ENCODE results near the gene FAM107B.

FAM107B gene

GRCh38 chr10:14618674-14619073 is 156.0 kb downstream of the FAM107B start:
- no peak for DNase-seq

- DNase-seq = no peak
Measured at GRCh38 chr10:14617852-14618251, 156.8 kb downstream of the FAM107B start.

- DNase-seq = no peak
Measured at GRCh38 chr10:14616955-14617730, 157.6 kb downstream of the FAM107B start.

DNA sequence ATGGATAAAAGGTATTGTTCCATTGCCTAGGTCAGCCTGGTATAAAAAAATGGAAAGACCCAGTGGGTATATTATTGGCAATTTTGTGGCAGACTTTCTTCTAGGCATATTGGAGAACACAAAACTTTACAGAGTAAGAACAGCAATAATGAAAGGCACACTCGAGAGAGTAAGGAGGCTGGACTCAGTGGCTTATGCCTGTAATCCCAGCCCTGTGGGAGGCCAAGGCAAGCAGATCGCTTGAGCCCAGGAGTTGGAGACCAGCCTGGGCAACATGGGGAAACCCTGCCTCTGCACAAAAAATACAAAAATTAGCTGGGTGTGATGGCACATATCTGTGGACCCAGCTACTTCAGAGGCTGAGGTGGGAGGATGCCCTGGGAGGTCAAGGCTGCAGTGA is 158.2 kb downstream of the FAM107B start:
- DNase-seq = no peak

DNA sequence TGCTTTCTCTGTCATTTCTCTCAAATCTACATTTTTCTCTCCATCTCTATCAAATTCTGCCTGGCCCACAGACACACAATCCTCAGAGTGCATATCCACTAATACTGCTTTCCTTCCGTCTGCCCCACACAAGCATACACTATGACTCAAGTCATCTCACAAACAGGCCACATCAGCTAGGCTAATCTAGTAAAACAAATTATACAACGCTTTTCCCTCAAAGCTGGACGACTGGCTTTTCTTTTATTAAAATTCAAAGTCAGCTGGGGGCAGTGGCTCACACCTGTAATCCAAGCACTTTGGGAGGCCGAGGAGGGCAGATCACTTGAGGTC is 161.1 kb downstream of the FAM107B start:
- DNase-seq = no peak

DNA sequence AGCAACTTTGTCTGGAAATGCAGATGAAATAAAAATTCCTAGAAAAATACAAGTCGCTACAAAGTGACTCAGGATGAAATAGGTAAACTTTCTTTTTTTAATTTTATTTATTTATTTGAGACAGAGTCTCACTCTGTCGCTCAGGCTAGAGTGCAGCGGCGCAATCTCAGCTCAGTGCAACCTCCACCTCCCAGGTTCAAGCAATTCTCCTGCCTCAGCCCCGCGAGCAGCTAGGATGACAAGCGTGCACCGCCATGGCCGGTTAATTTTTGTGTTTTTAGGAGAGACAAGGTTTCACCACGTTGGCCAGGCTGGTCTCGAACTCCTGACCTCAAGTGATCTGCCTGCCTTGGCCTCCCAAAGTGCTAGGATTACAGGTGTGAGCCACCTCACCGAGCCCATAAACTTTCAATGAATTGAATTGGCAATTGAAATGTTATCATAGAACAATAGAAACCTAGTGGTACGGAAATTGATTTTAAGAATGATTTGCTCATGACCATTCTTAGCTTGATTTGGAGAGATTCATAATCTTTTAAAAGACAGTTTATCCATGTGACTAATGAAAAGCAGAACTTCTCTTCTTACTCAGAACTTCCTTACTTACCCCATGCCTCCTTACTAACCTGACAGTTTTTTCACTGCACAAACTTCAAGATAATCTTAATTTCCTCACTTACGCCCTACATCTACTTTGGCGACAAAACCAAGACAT is 161.7 kb downstream of the FAM107B start:
- DNase-seq = no peak

GRCh38 chr10:14611968-14612693 is 162.6 kb downstream of the FAM107B start:
- DNase-seq = no peak

DNA sequence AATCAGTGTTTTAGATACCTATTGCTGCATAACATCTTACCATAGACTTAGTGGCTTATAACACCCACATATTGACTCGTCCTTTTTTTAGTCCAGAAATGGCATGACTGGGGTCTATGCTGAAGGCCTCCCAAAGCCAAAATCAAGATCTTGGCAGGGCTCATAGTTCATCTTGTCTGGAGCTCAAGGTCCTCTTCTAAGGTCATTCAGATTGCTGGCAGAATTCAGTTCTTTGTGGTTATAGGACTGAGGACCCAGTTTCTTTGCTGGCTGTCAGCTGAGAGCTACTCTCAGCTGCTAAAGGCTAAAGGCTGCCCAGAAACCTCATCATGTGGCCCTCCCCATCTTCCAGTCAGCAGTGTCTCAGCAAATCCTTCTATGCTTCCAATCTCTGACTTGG is 165.5 kb downstream of the FAM107B start:
- no peak for DNase-seq

- no peak for DNase-seq
Measured at GRCh38 chr10:14608381-14609001, 166.2 kb downstream of the FAM107B start.

- DNase-seq = no peak
Measured at GRCh38 chr10:14606633-14607032, 168.1 kb downstream of the FAM107B start.

DNA sequence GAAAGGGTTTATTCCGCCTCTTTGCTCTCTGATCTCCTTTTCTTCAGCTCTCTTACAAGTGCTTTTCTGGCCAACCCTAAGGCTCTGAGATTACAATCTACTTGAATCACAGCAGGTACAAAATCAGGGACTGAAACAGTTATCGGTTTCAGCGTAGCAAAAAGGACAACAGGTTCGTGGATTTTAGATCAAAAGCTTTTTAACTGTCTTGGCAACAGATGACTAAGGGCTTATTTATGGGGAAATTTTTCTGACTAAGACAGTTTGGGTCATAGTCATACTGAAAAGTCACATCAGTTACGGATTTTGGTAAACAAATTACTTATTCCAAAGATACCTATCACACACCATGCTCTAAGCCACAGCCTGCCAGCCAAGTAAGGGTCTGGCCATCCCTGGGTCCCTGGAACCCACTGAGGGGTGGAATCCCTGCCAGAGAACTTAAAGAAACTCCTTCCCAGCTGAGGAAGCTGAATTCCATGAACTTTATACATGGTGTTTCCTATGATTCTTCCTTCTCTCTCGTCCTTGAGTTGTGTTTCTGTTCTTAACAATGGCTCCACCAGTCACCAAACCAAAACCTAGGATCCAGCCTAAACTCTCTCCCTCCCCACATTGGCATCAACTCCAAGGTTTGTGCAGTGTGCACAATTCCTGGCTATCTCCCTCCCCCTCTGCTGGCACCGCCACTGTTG is 169.3 kb downstream of the FAM107B start:
- DNase-seq = no peak

DNA sequence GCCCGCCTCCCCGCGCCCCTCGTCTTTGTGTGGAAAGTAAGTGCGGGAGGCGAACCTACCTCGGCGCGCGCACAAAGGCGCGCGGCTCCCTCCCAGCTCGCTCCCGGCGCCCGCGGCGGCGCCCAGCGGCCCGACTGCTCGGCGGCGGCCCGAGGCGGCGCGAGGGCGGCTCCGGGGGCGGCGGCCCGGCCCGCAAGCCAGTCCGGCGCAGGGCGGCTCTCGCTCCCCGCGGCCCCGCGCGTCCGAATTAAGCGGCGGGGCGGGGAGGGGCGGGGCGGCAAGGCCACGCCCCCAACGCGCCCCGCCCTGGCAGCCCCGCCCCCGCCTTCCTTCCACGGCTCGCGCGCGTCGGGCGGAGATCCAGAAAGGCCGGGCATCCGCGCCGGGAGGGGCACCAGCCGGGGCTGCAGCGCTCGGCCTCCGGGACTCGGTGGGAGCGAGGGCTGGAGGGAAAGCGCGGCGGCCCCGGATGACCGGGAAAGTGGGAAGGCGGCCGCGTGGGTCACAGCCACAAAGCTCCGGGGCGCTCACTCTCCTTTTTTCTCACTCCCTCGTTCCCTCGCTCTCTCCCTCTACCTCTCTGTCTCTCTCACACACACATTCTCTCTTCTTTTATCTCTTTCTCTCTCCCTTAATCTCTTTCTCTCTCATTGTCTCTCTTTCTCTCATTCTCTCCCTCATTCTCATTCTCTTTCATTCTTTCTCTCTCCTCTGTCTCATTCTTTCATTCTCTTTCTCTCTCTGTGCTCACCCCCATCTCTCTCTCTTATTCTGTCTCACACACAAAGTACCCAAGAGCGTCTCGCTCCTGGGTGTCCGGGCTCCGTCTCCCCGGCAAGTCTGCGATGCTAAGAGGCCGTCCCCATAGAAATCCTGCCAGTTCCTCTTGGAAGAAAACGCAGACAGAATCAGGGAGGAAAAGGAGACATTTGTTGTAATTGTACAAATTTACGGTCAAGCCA is 170.2 kb downstream of the FAM107B start:
- DNase-seq = peak; percentile 18

DNA sequence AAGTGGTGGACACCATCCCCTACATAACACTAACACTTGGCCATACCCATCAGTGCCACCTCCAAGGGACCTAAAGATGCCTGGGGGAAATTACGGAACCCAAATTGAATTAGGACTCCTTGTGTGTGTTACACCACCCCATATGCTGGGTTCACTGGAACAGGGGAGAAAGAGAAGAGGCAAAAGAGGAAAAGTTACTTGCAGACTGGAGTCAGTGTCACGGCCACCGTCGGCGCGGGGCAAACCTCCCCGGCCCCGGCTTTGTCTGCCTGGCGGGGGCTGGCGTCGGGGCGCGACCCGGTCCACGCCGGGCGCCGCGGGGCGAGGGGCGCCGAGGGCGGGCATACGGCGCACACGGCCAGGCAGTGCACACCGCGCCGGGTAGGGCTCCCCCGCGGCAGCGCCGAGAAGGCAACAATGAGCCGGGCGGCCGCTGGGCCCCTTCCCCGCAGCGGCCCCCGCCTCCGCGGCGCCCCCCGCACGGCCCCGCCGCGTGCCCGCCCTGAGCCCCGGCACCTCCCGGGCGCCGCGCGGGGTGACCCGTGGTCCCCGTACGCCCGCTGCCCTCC is 171.1 kb downstream of the FAM107B start:
- no peak for DNase-seq

GRCh38 chr10:14602807-14603533 is 171.7 kb downstream of the FAM107B start:
- no peak for DNase-seq

GRCh38 chr10:14601872-14602725 is 172.6 kb downstream of the FAM107B start:
- no peak for DNase-seq

DNA sequence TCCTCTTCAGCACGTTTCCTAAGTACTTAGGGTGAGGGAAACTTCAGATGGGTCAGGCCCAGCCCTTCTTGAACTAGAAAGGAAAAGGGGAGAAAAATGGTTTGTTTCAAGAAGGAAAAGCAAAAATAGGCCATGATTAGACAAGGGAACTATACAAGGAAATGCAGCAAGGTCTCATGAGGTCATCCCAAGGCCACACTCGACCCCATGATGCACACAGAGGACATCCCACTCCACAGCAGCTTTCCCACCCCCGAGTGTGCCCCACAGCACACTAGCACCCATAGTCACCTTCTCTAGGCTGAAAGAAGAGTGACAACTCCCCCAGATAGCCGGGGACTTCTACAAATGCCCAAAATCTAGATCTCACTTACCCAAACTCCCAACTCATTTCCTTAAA is 173.4 kb downstream of the FAM107B start:
- DNase-seq = no peak

- no peak for DNase-seq
Measured at GRCh38 chr10:14600065-14600464, 174.6 kb downstream of the FAM107B start.

DNA sequence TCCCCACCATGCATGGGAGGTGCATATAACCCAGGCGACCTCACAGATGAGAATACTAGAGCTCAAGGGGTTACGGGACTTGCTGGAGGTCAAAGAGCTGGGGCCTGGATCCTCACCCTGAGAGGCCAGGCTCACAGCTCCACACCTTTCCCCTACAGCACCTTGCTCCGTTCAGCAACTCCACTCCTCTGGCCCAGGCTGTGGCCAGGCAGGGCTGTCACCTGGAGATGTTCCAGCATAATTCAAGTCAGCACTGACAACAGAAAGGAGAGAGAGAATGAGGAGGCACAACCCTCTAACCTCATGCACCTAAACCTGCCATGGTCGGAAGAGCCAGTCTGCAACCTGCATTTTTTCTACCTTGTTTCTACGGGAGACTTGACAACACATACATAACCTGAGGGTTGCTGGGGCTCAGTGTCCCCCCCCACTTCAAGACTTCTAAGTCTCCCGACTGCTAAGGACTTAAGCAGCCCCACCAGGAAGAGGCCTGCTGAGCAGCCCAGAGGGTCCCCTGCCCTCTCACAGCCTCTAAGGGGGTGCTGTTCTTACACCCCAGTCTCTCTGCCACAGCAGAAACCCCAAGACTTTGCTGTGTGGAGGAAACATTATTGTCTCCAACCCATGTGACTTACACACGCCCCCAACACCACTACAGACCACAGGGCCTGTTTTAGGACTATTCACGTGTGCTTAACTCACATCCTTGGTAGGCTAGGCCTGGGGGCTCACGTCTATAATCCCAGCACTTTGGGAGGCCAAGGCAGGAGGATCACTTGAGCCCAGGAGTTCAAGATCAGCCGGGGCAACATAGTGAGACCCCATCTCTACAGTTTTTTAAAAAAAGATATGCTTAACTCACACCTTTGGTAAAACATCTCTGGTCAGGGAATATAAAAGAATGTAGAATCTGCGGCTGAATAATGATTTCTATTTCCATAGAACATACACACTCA is 175.6 kb downstream of the FAM107B start:
- DNase-seq = no peak
